B cell (primary cell): ENCODE results near the gene CDYL2. TPM values are rescaled to one million over a fixed set of nuclear protein-coding genes. Genes with fewer than 3 reads are reported as not detected.

Experiments used
- ATAC-seq: fragments of 200-7000 bp; cut with Tn5 transposase; one replicate; pipeline ENCODE4 v1.10.0; 2021; ENCODE audit warnings: low read depth, mild to moderate bottlenecking, moderate number of reproducible peaks, moderate library complexity
- CTCF ChIA-PET: fragments of 350-600 bp; sonication (Branson Sonifier 250); formaldehyde crosslinking; loops from one replicate; lab custom pipeline; 2021; ENCODE audit warnings: antibody characterized with exemption, inconsistent platforms; lab: Charles Lee
- POLR2A ChIA-PET: fragments of 350-600 bp; sonication (Branson Sonifier 250); formaldehyde crosslinking; loops from one replicate; lab custom pipeline; 2021; ENCODE audit warnings: antibody characterized with exemption; lab: Charles Lee
- DNase-seq: peaks from one replicate; pipeline ENCODE4 v3.0.0; 2013
- H2AFZ ChIP-seq: 2 replicates; pipeline ENCODE4 v1.6.1; 2012; ENCODE audit warnings: mild to moderate bottlenecking, low read depth, low read length; ENCODE audit not compliant: insufficient read depth, poor library complexity, severe bottlenecking
- H3K27ac ChIP-seq, 2 donors: 1 replicate in 1 of 2; 2 replicates in 1 of 2; pipeline ENCODE4 v1.5.1; 2012 to 2013; ENCODE audit warnings: low read length in 2 of 2, mild to moderate bottlenecking in 2 of 2, moderate library complexity in 1 of 2
- H3K27me3 ChIP-seq, 4 experiments: fragments of 200-600 bp in 1 of 4; sonication (generic) in 1 of 4; replicated peaks in 1 of 4; 1 replicate in 2 of 4; 2 replicates in 2 of 4; pipeline versions ENCODE4 v1.6.1 to v1.7.0; 2013 to 2016; ENCODE audit warnings: low read length in 3 of 4, mild to moderate bottlenecking in 2 of 4, mixed read lengths in 1 of 4, moderate library complexity in 1 of 4; ENCODE audit not compliant: insufficient read depth in 4 of 4, control insufficient read depth in 3 of 4; ENCODE audit errors: control extremely low read depth in 1 of 4
- H3K36me3 ChIP-seq, 2 experiments: replicated peaks in 1 of 2; 1 replicate in 1 of 2; 2 replicates in 1 of 2; pipeline versions ENCODE4 v1.6.1 to v1.7.1; 2013; ENCODE audit warnings: low read length in 1 of 2; ENCODE audit not compliant: insufficient read depth in 2 of 2, control insufficient read depth in 1 of 2; ENCODE audit errors: control extremely low read depth in 1 of 2, extremely low read depth in 1 of 2
- H3K4me1 ChIP-seq, 2 donors: fragments of 200-600 bp in 1 of 2; sonication (generic) in 1 of 2; 1 replicate in 1 of 2; 2 replicates in 1 of 2; pipeline versions ENCODE4 v1.5.1 to v1.6.1; 2013 to 2017; ENCODE audit warnings: low read length in 2 of 2; ENCODE audit not compliant: control insufficient read depth in 2 of 2, insufficient read depth in 2 of 2
- H3K4me2 ChIP-seq: replicated peaks from 2 replicates; pipeline ENCODE3; 2012; ENCODE audit warnings: mild to moderate bottlenecking, low read depth, low read length; ENCODE audit not compliant: poor library complexity, severe bottlenecking
- H3K4me3 ChIP-seq, 5 experiments: fragments of 200-600 bp in 1 of 5; sonication (generic) in 1 of 5; 1 replicate in 3 of 5; 2 replicates in 2 of 5; pipeline versions ENCODE4 v1.5.1 to v1.7.0; 2011 to 2016; ENCODE audit warnings: low read length in 4 of 5, mild to moderate bottlenecking in 4 of 5, low read depth in 2 of 5, control low read depth in 1 of 5, moderate library complexity in 1 of 5; ENCODE audit not compliant: insufficient read depth in 1 of 5; ENCODE audit errors: control extremely low read depth in 1 of 5, extremely low read depth in 1 of 5
- H3K79me2 ChIP-seq: fragments of 200-600 bp; sonication (generic); one replicate; pipeline ENCODE4 v1.6.0; 2016; ENCODE audit warnings: low read length; ENCODE audit not compliant: control insufficient read depth, insufficient read depth
- H3K9ac ChIP-seq: fragments of 200-600 bp; sonication (generic); 2 replicates; pipeline ENCODE4 v1.6.1; 2017; ENCODE audit warnings: mild to moderate bottlenecking, low read length, moderate library complexity
- H3K9me3 ChIP-seq, 3 donors: one replicate each; pipeline versions ENCODE4 v1.6.1 to v1.7.1; 2013; ENCODE audit warnings: low read length in 2 of 3; ENCODE audit not compliant: control insufficient read depth in 2 of 3, insufficient read depth in 1 of 3; ENCODE audit errors: control extremely low read depth in 1 of 3
- H4K20me1 ChIP-seq: 2 replicates; pipeline ENCODE4 v1.6.0; 2012; ENCODE audit warnings: mild to moderate bottlenecking, low read length; ENCODE audit not compliant: insufficient read depth, control insufficient read depth, poor library complexity, severe bottlenecking
- H3K27ac Mint-ChIP-seq: one replicate; pipeline ENCODE4 v1.8.0; 2021; ENCODE audit warnings: mixed read lengths
- H3K27me3 Mint-ChIP-seq: one replicate; pipeline ENCODE4 v1.8.0; 2021; ENCODE audit warnings: mixed read lengths
- H3K4me1 Mint-ChIP-seq: one replicate; pipeline ENCODE4 v1.8.0; 2021; ENCODE audit warnings: mixed read lengths
- H3K4me3 Mint-ChIP-seq: one replicate; pipeline ENCODE4 v1.8.0; 2021; ENCODE audit warnings: mixed read lengths
- H3K9me3 Mint-ChIP-seq: one replicate; pipeline ENCODE4 v1.8.0; 2022; ENCODE audit warnings: mixed read lengths; ENCODE audit not compliant: insufficient read depth
- EZH2 ChIP-seq: IDR thresholded peaks from 2 replicates; pipeline ENCODE4 v1.6.1; 2012; ENCODE audit warnings: borderline replicate concordance, low read depth, mild to moderate bottlenecking, moderate library complexity, low read length; ENCODE audit not compliant: insufficient read depth, poor library complexity, severe bottlenecking
- WGBS: methylation state at CpG from one replicate; pipeline ENCODE4 v1.1.5; 2013; ENCODE audit warnings: missing lambda C conversion rate; ENCODE audit not compliant: insufficient coverage; 5-methylcytosine and 5-hydroxymethylcytosine counted together
- intact Hi-C: fragments of 100-400 bp; cut with micrococcal nuclease; formaldehyde crosslinking; loops from one replicate; pipeline ENCODE4 v1.10.0; 2022
- polyA plus RNA-seq: library from polyadenylated mRNA; depleted of rRNA; stranded (reverse); fragments of >200 nt; gene quantifications from 2 replicates; pipeline ENCODE4 v1.2.3, GENCODE V29; 2012
- total RNA-seq, 2 donors: library from RNA; stranded (reverse); fragments of 120-200 nt in 1 of 2; gene quantifications; 1 replicate in 1 of 2; 2 replicates in 1 of 2; pipeline versions ENCODE4 v1.2.3 to v1.2.4, GENCODE V29; 2013 to 2022
- TF ChIP-seq, protein P1 (sequence below): fragments of 200-600 bp; IDR thresholded peaks from one replicate; pipeline ENCODE4 v1.8.0; 2022; ENCODE audit warnings: antibody characterized with exemption, mild to moderate bottlenecking

The CDYL2 gene
- total and polyA plus RNA-seq, 2 donors (not counting 1 experiment from before 2014, with no cell fraction given): 0.66 to 6.6 TPM

GRCh38 chr16:80670170-80670865, 134.1 kb downstream of the CDYL2 start:
- Histone ChIP-seq H3K27ac (no peak overlapping the region), H3K4me1 (peaks cover 35 to 40% of the 10 kb centered on the region in 2 donors), H3K9ac (no peak overlapping the region), H4K20me1 (no peaks in the 10 kb centered on the region), H3K9me3 (peaks cover 0 to 25% (median 15%) of the 10 kb centered on the region in 3 donors), H3K4me2 (peak overlapping the region; percentile 41), H3K27me3 (peaks cover 0 to 20% (median 4%) of the 10 kb centered on the region in 4 experiments), H3K4me3 (no peak overlapping the region), H2AFZ (no peak overlapping the region), H3K79me2 (no peaks in the 10 kb centered on the region), H3K36me3 (no peaks in the 10 kb centered on the region)
- DNase-seq (peak; percentile 79), ATAC-seq (no peak)
- intact Hi-C loops: loop anchor here (5.0 kb wide), 1 partner anchor 128 kb away; the partner anchor contains the start of gene DYNLRB2
- CTCF ChIA-PET: no interaction called here
- Mint-ChIP-seq H3K4me1 (peaks cover 49% of the 10 kb centered on the region), H3K27me3 (peaks cover 20% of the 10 kb centered on the region), H3K27ac (peak overlapping the region; percentile 32), H3K9me3 (no peaks in the 10 kb centered on the region), H3K4me3 (no peak overlapping the region)
- POLR2A ChIA-PET: no interaction called here
- TF ChIP-seq, protein P1, sequence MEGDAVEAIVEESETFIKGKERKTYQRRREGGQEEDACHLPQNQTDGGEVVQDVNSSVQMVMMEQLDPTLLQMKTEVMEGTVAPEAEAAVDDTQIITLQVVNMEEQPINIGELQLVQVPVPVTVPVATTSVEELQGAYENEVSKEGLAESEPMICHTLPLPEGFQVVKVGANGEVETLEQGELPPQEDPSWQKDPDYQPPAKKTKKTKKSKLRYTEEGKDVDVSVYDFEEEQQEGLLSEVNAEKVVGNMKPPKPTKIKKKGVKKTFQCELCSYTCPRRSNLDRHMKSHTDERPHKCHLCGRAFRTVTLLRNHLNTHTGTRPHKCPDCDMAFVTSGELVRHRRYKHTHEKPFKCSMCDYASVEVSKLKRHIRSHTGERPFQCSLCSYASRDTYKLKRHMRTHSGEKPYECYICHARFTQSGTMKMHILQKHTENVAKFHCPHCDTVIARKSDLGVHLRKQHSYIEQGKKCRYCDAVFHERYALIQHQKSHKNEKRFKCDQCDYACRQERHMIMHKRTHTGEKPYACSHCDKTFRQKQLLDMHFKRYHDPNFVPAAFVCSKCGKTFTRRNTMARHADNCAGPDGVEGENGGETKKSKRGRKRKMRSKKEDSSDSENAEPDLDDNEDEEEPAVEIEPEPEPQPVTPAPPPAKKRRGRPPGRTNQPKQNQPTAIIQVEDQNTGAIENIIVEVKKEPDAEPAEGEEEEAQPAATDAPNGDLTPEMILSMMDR: no peak
- TF ChIP-seq EZH2: no peak
- 88% methylated on average over 15 of the region's 20 CpGs for WGBS

DNA sequence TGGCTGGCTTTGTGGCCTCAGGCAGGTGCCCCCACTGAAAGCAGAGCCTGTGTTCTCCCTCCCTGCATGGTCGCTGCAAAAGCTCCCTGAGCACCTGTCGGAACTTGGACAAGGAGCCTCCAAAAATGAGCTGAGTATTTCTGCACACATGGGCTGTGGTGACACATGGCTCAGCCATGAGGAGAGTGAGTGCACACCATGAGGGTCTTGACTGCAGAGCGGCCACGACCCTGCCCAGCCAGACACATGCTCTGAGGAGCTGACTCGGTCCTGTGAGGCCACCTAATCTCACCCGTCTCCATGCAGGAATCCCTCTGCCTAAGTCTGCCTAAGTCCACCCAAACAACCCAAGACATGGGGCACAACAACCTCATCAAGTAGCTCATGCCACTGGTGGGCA, 134.7 kb downstream of the CDYL2 start:
- H2AFZ ChIP-seq: no peak overlapping the region
- no peaks in the 10 kb centered on the region for H4K20me1 ChIP-seq
- no peaks in the 10 kb centered on the region for H3K36me3 ChIP-seq
- peak overlapping the region; percentile 29 for H3K4me2 ChIP-seq
- TF ChIP-seq, protein P1: no peak
- no peak for TF ChIP-seq EZH2
- Mint-ChIP-seq H3K27me3 (peaks cover 18% of the 10 kb centered on the region), H3K9me3 (no peaks in the 10 kb centered on the region), H3K4me3 (no peak overlapping the region), H3K4me1 (peaks cover 44% of the 10 kb centered on the region), H3K27ac (peak overlapping the region; percentile 32)
- DNase-seq (no peak), ATAC-seq (no peak)
- no peak overlapping the region for H3K4me3 ChIP-seq
- no peak overlapping the region for H3K27ac ChIP-seq
- WGBS: 100% methylated on average over 4 of the region's 6 CpGs
- H3K9me3 ChIP-seq: peaks cover 0 to 25% (median 15%) of the 10 kb centered on the region in 3 donors
- CTCF ChIA-PET: no interaction called here
- no peaks in the 10 kb centered on the region for H3K79me2 ChIP-seq
- POLR2A ChIA-PET: no interaction called here
- no peak overlapping the region for H3K9ac ChIP-seq
- intact Hi-C loops: loop anchor here (5.0 kb wide), 1 partner anchor 127 kb away; the partner anchor contains the start of gene DYNLRB2
- peaks cover 33 to 37% of the 10 kb centered on the region in 2 donors for H3K4me1 ChIP-seq
- H3K27me3 ChIP-seq: peaks cover 0 to 16% (median 2%) of the 10 kb centered on the region in 4 experiments
